HepG2 (cell line): ENCODE results near the gene SRP19. TPM values are rescaled to one million over a fixed set of nuclear protein-coding genes. Genes with fewer than 3 reads are reported as not detected.

Experiments
- ATAC-seq: fragments of 200-7000 bp; cut with Tn5 transposase; 3 replicates; pipeline ENCODE4 v1.9.1; 2020; ENCODE audit warnings: mild to moderate bottlenecking, moderate library complexity
- BruUV-seq: library from RNA; stranded (reverse); fragments of 400-500 nt; replicated peaks from 2 replicates; lab custom pipeline; 2021; lab: Mats Ljungman, UMichigan
- CTCF ChIA-PET: fragments of 300-600 bp; formaldehyde crosslinking; extraction: SDS; loops from one replicate; lab custom pipeline; 2021; ENCODE audit warnings: low total read pairs, inconsistent platforms, low intra/inter-chr PET ratio; lab: Yijun Ruan, JAX
- POLR2A ChIA-PET: fragments of 350-600 bp; sonication (Branson Sonifier 250); formaldehyde crosslinking; loops from one replicate; lab custom pipeline; 2020; ENCODE audit warnings: antibody characterized with exemption, inconsistent platforms; lab: Yijun Ruan, JAX
- DNase-seq: peaks from one replicate; pipeline ENCODE4 v3.0.0-alpha.2; 2015; ENCODE audit warnings: low spot score
- FAIRE-seq: peaks from 3 replicates; lab custom pipeline; 2011; peaks lifted over from hg19 to GRCh38; lab: Jason Lieb, UNC
- H2AFZ ChIP-seq: one replicate; pipeline ENCODE4 v1.6.1; 2011; ENCODE audit warnings: low read length, inconsistent platforms
- H3K27ac ChIP-seq: fragments of 300-600 bp; 3 replicates; pipeline ENCODE4 v1.8.0; 2011; ENCODE audit warnings: mixed run types, mild to moderate bottlenecking, mixed read lengths, low read length, inconsistent platforms; ENCODE audit not compliant: insufficient read depth; ENCODE audit errors: extremely low read length
- H3K27me3 ChIP-seq, 2 experiments: fragments of 200-600 bp in 1 of 2; 2 replicates in 1 of 2; 3 replicates in 1 of 2; pipeline versions ENCODE4 v1.6.0 to v1.8.0; 2011; ENCODE audit warnings: low read length in 2 of 2, mild to moderate bottlenecking in 2 of 2, moderate library complexity in 2 of 2, inconsistent platforms in 1 of 2; ENCODE audit not compliant: insufficient read depth in 2 of 2, control insufficient read depth in 1 of 2
- H3K36me3 ChIP-seq, 2 experiments: fragments of 200-600 bp in 1 of 2; replicated peaks in 1 of 2; 2 replicates in 1 of 2; 3 replicates in 1 of 2; pipeline versions ENCODE4 v1.5.1 to v1.8.0; 2011; ENCODE audit warnings: low read length in 2 of 2, inconsistent platforms in 1 of 2; ENCODE audit not compliant: insufficient read depth in 2 of 2, control insufficient read depth in 1 of 2
- H3K4me1 ChIP-seq: 2 replicates; pipeline ENCODE4 v1.5.1; 2012; ENCODE audit warnings: low read length, inconsistent platforms; ENCODE audit not compliant: insufficient read depth
- H3K4me2 ChIP-seq: 2 replicates; pipeline ENCODE4 v1.6.0; 2011; ENCODE audit warnings: low read depth, low read length, inconsistent platforms
- H3K4me3 ChIP-seq, 3 experiments: fragments of 200-600 bp in 1 of 3; sonication (generic), shearing (Covaris generic) in 1 of 3; replicated peaks in 1 of 3; 2 replicates each; pipeline ENCODE4 v1.5.1; 2011 to 2016; ENCODE audit warnings: low read length in 3 of 3, inconsistent platforms in 2 of 3, low read depth in 2 of 3, mild to moderate bottlenecking in 2 of 3, control low read depth in 1 of 3, mixed read lengths in 1 of 3; ENCODE audit not compliant: insufficient read depth in 1 of 3
- H3K79me2 ChIP-seq: one replicate; pipeline ENCODE4 v1.6.1; 2011; ENCODE audit warnings: low read length, inconsistent platforms; ENCODE audit not compliant: insufficient read depth
- H3K9ac ChIP-seq: 2 replicates; pipeline ENCODE4 v1.6.0; 2011; ENCODE audit warnings: mild to moderate bottlenecking, low read depth, low read length, inconsistent platforms; ENCODE audit not compliant: insufficient read depth
- H3K9me3 ChIP-seq: 2 replicates; pipeline ENCODE4 v1.5.1; 2012; ENCODE audit warnings: mild to moderate bottlenecking, low read length
- H4K20me1 ChIP-seq: 2 replicates; pipeline ENCODE4 v1.6.0; 2011; ENCODE audit warnings: inconsistent platforms, mild to moderate bottlenecking, low read length, moderate library complexity; ENCODE audit not compliant: insufficient read depth
- KDM6A ChIP-seq: IDR thresholded peaks from 2 replicates; pipeline ENCODE4 v1.6.1; 2016; ENCODE audit warnings: low read depth
- NFIB ChIP-seq: sonication (generic); formaldehyde crosslinking; IDR thresholded peaks from 2 replicates; pipeline ENCODE4 v1.9.0; 2021; ENCODE audit warnings: missing genetic modification reagents, mild to moderate bottlenecking, borderline replicate concordance
- NRL ChIP-seq: sonication (generic); formaldehyde crosslinking; IDR thresholded peaks from 2 replicates; pipeline ENCODE4 v1.5.0; 2020; ENCODE audit warnings: missing genetic modification reagents, mild to moderate bottlenecking, moderate library complexity, borderline replicate concordance
- PTBP1 ChIP-seq: fragments of 200-400 bp; formaldehyde crosslinking; IDR thresholded peaks from 2 replicates; pipeline ENCODE4 v1.6.1; 2018; ENCODE audit warnings: low read length, low read depth; ENCODE audit not compliant: poor library complexity, severe bottlenecking
- RNF2 ChIP-seq: fragments of 450-650 bp; conservative IDR thresholded peaks from 2 replicates; pipeline ENCODE4 v1.6.1; 2016; ENCODE audit warnings: low read depth
- SAFB2 ChIP-seq: sonication (generic); formaldehyde crosslinking; IDR thresholded peaks from 2 replicates; pipeline ENCODE4 v1.5.1; 2020; ENCODE audit warnings: missing genetic modification reagents, low read depth, mild to moderate bottlenecking, borderline replicate concordance
- SP140L ChIP-seq: sonication (generic); formaldehyde crosslinking; IDR thresholded peaks from 2 replicates; pipeline ENCODE4 v1.4.0; 2020; ENCODE audit warnings: missing genetic modification reagents, borderline replicate concordance
- SP2 ChIP-seq: sonication (generic); formaldehyde crosslinking; IDR thresholded peaks from 2 replicates; pipeline ENCODE4 v1.5.1; 2020; ENCODE audit warnings: mild to moderate bottlenecking, missing genetic modification reagents
- SRF ChIP-seq: IDR thresholded peaks from 2 replicates; pipeline ENCODE4 v1.6.1; 2011; ENCODE audit warnings: mild to moderate bottlenecking, low read depth, low read length, moderate library complexity
- ZNF225 ChIP-seq: sonication (generic); formaldehyde crosslinking; IDR thresholded peaks from 2 replicates; pipeline ENCODE4 v1.4.0; 2020; ENCODE audit warnings: mild to moderate bottlenecking, missing genetic modification reagents
- ZNF343 ChIP-seq: sonication (generic); formaldehyde crosslinking; IDR thresholded peaks from 2 replicates; pipeline ENCODE4 v1.4.0; 2020; ENCODE audit warnings: mild to moderate bottlenecking, missing genetic modification reagents
- ZNF543 ChIP-seq: sonication (generic); formaldehyde crosslinking; IDR thresholded peaks from 2 replicates; pipeline ENCODE4 v1.4.0; 2020; ENCODE audit warnings: mild to moderate bottlenecking, missing genetic modification reagents
- ZNF629 ChIP-seq: sonication (generic); formaldehyde crosslinking; conservative IDR thresholded peaks from 2 replicates; pipeline ENCODE4 v1.5.0; 2020; ENCODE audit warnings: missing genetic modification reagents
- ZNF792 ChIP-seq: IDR thresholded peaks from 2 replicates; pipeline ENCODE4 v1.6.1; 2016
- WGBS: methylation state at CpG from one replicate; pipeline ENCODE4 v1.1.6; 2017; ENCODE audit warnings: low lambda C conversion rate; 5-methylcytosine and 5-hydroxymethylcytosine counted together
- in situ Hi-C: cut with HindIII; loops from 2 replicates; pipeline ENCODE4 v1.10.0; 2017; ENCODE audit warnings: low pct_unique_long_range_greater_than_20kb; ENCODE audit not compliant: extremely low pct_ligation_motif_present
- intact Hi-C: fragments of 100-400 bp; cut with micrococcal nuclease; formaldehyde crosslinking; loops from one replicate; pipeline ENCODE4 v1.10.0; 2022; ENCODE audit not compliant: unreplicated experiment
- polyA plus RNA-seq, 8 experiments: library from polyadenylated mRNA; depleted of rRNA in 3 of 8; stranded (reverse) in 7 of 8; unstranded in 1 of 8; fragments of >200 nt; fragmentation: Illumina TruSeq in 4 of 8; extraction: Trizol in 4 of 8; gene quantifications; 2 replicates each; pipeline versions ENCODE4 v1.2.1 to v1.2.3, GENCODE V29; 2011 to 2016; ENCODE audit warnings: low read depth in 4 of 8, missing spikeins in 1 of 8, mixed read lengths in 1 of 8; ENCODE audit not compliant: insufficient read depth in 1 of 8
- total RNA-seq, 5 experiments: library from RNA; depleted of rRNA; stranded (reverse); fragments of >200 nt; fragmentation: Illumina TruSeq; extraction: Trizol; gene quantifications; 2 replicates each; pipeline ENCODE4 v1.2.3, GENCODE V29; 2016; ENCODE audit warnings: low read depth in 1 of 5
- TF ChIP-seq, protein P1 (sequence below): sonication (generic); formaldehyde crosslinking; IDR thresholded peaks from 2 replicates; pipeline ENCODE4 v1.4.0; 2020; ENCODE audit warnings: missing genetic modification reagents
- TF ChIP-seq, protein P2 (sequence below): sonication (generic); formaldehyde crosslinking; IDR thresholded peaks from 2 replicates; pipeline ENCODE4 v1.5.1; 2020; ENCODE audit warnings: missing genetic modification reagents, mild to moderate bottlenecking, borderline replicate concordance
- TF ChIP-seq, protein P3 (sequence below): sonication (generic); formaldehyde crosslinking; IDR thresholded peaks from 2 replicates; pipeline ENCODE4 v1.8.1; 2023; ENCODE audit warnings: missing genetic modification reagents, mild to moderate bottlenecking, borderline replicate concordance
- TF ChIP-seq, protein P4 (sequence below): sonication (generic); formaldehyde crosslinking; IDR thresholded peaks from 2 replicates; pipeline ENCODE4 v1.5.1; 2020; ENCODE audit warnings: mild to moderate bottlenecking, missing genetic modification reagents, borderline replicate concordance

SRP19 gene
- total and polyA plus RNA-seq, 2 of the 13 experiments (the other 11 are each of a cell fraction or from before 2014, with no cell fraction given) = 46.9 to 143 TPM

DNA sequence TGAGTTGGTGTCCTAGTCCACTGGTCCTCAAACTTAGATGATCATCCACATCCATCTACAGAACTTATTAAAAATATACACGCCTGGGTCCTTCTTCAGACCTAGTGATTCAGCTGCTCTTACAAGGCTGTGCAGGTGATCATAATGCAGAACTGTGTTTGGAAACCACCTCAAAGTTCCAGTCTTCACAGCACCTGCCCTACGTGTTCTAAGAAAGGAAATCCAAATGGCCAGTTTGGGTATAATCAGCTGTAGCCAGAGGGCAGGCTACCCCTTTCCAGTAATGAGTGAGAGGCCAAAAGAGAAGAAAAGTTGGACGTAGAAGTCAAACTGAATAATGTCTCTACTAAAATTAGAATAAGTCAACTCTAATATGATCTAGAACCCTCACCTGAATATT lies 45.5 kb downstream of the SRP19 start:
- 93% methylated on average over 3 of the region's 3 CpGs for WGBS
- no peak for FAIRE-seq
- no peaks in the 10 kb centered on the region; the same call in 1 of the 2 replicates for H4K20me1 ChIP-seq
- ChIA-PET POLR2A (no interaction called here), CTCF (no interaction called here)
- peaks cover 4% of the 10 kb centered on the region for H3K79me2 ChIP-seq
- no TSS peak for BruUV-seq
- no peaks in the 10 kb centered on the region for H3K4me1 ChIP-seq
- H2AFZ ChIP-seq = no peak overlapping the region
- TF ChIP-seq, protein P1, sequence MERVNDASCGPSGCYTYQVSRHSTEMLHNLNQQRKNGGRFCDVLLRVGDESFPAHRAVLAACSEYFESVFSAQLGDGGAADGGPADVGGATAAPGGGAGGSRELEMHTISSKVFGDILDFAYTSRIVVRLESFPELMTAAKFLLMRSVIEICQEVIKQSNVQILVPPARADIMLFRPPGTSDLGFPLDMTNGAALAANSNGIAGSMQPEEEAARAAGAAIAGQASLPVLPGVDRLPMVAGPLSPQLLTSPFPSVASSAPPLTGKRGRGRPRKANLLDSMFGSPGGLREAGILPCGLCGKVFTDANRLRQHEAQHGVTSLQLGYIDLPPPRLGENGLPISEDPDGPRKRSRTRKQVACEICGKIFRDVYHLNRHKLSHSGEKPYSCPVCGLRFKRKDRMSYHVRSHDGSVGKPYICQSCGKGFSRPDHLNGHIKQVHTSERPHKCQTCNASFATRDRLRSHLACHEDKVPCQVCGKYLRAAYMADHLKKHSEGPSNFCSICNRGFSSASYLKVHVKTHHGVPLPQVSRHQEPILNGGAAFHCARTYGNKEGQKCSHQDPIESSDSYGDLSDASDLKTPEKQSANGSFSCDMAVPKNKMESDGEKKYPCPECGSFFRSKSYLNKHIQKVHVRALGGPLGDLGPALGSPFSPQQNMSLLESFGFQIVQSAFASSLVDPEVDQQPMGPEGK (CRISPR knock-in tag) = no peak
- TF ChIP-seq RNF2 (no peak), SP2 (CRISPR knock-in tag) (no peak), NFIB (CRISPR knock-in tag) (no peak), ZNF543 (no peak), SRF (no peak), ZNF629 (CRISPR knock-in tag) (no peak), PTBP1 (no peak), NRL (no peak), KDM6A (CRISPR knock-in tag) (no peak), SAFB2 (no peak), ZNF225 (CRISPR knock-in tag) (no peak), SP140L (CRISPR knock-in tag) (no peak), ZNF343 (no peak), ZNF792 (CRISPR knock-in tag) (no peak)
- TF ChIP-seq, protein P2, sequence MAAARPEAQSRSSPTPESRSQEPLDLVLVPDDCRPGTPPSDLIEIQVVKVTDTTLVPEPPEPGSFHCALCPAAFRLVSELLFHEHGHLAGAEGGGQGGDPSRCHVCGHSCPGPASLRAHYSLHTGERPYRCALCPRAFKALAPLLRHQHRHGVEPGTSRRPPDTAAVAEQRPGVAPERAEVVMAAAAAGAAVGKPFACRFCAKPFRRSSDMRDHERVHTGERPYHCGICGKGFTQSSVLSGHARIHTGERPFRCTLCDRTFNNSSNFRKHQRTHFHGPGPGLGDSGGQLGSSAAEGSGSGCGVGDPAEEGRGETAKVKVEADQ (CRISPR knock-in tag) = no peak
- TF ChIP-seq, protein P3, sequence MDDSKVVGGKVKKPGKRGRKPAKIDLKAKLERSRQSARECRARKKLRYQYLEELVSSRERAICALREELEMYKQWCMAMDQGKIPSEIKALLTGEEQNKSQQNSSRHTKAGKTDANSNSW (CRISPR knock-in tag) = no peak
- TF ChIP-seq, protein P4, sequence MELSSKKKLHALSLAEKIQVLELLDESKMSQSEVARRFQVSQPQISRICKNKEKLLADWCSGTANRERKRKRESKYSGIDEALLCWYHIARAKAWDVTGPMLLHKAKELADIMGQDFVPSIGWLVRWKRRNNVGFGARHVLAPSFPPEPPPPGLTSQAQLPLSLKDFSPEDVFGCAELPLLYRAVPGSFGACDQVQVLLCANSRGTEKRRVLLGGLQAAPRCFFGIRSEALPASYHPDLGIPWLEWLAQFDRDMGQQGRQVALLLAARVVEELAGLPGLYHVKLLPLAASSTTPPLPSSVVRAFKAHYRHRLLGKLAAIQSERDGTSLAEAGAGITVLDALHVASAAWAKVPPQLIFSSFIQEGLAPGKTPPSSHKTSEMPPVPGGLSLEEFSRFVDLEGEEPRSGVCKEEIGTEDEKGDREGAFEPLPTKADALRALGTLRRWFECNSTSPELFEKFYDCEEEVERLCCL (CRISPR knock-in tag) = no peak
- peaks cover 6 to 45% of the 10 kb centered on the region in 2 experiments for H3K36me3 ChIP-seq
- no peak overlapping the region for H3K9ac ChIP-seq
- no peak for DNase-seq
- no peak overlapping the region for H3K4me3 ChIP-seq
- H3K4me2 ChIP-seq = no peak overlapping the region
- no peaks in the 10 kb centered on the region for H3K27me3 ChIP-seq
- H3K27ac ChIP-seq = no peak overlapping the region
- no peak for ATAC-seq
- no peaks in the 10 kb centered on the region for H3K9me3 ChIP-seq
- in situ Hi-C loops (no loop called here), intact Hi-C loops (no loop called here)
